Type B pancreatic cell (in vitro differentiated cells): ENCODE measurements around the gene ADAM12. TPM values are rescaled to one million over a fixed set of nuclear protein-coding genes. Genes with fewer than 3 reads are reported as not detected.

Experiments used
- DNase-seq: peaks from one replicate; pipeline ENCODE4 v3.0.0; 2021; ENCODE audit warnings: mixed read lengths; ENCODE audit not compliant: unreplicated experiment; ENCODE audit errors: extremely low spot score
- H3K27ac Mint-ChIP-seq: 2 replicates; pipeline ENCODE4 v1.8.0; 2021; ENCODE audit warnings: mild to moderate bottlenecking, mixed read lengths
- H3K27me3 Mint-ChIP-seq: 2 replicates; pipeline ENCODE4 v1.8.0; 2021; ENCODE audit warnings: mixed read lengths
- H3K36me3 Mint-ChIP-seq: 2 replicates; pipeline ENCODE4 v1.8.0; 2021; ENCODE audit warnings: mixed read lengths
- H3K4me1 Mint-ChIP-seq: one replicate; pipeline ENCODE4 v1.8.0; 2021; ENCODE audit warnings: mixed read lengths; ENCODE audit not compliant: unreplicated experiment
- H3K4me3 Mint-ChIP-seq: 2 replicates; pipeline ENCODE4 v1.8.0; 2021; ENCODE audit warnings: mild to moderate bottlenecking, mixed read lengths
- H3K9me3 Mint-ChIP-seq: 2 replicates; pipeline ENCODE4 v1.8.0; 2021; ENCODE audit warnings: mixed read lengths
- total RNA-seq: library from RNA; stranded (reverse); gene quantifications from 2 replicates; pipeline ENCODE4 v1.2.1, GENCODE V29; 2021; ENCODE audit warnings: low replicate concordance
- TF ChIP-seq, protein P1 (sequence below): fragments of 200-600 bp; sonication (generic); conservative IDR thresholded peaks from 2 replicates; pipeline ENCODE4 v1.5.0; 2021; ENCODE audit warnings: antibody characterized with exemption, mild to moderate bottlenecking

Gene ADAM12
- total RNA-seq, 1 donor from 2014 or later: 31.6 TPM

DNA sequence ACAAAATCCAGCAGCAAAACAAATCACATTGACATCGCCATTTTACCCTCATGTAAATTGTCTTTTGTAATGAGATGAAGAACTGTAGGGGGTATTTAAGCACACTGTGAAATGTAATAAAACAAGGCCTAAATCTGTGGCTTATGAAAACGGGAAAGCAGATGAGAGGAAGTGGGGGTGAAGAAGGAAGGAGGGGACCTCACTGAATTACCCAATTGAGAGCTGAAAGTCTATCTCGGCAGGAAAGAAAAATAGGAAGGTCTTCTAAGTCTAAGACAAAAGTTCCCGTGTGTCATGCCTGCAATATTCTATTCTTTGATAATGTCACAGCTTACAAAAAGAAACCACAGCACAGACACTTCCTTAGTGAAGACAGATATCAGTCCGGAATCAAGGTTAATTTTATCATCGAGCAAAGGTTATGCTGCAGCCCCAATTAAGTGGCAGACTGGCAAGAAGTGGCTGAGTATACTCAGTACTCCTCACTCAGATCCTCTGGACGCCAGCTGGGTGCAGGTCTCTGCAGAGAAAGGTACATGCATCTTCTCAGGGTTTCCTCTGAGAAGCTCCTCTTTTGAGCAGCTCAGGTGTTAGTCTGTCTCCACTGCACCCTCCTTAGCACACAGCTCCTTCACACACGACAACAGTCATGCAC lies 252.2 kb downstream of the ADAM12 start:
- Mint-ChIP-seq H3K4me1 (peaks cover 28% of the 10 kb centered on the region), H3K4me3 (no peak overlapping the region), H3K9me3 (no peaks in the 10 kb centered on the region), H3K27me3 (no peaks in the 10 kb centered on the region), H3K36me3 (peaks cover 11% of the 10 kb centered on the region), H3K27ac (no peak overlapping the region)
- DNase-seq: no peak
- TF ChIP-seq, protein P1, sequence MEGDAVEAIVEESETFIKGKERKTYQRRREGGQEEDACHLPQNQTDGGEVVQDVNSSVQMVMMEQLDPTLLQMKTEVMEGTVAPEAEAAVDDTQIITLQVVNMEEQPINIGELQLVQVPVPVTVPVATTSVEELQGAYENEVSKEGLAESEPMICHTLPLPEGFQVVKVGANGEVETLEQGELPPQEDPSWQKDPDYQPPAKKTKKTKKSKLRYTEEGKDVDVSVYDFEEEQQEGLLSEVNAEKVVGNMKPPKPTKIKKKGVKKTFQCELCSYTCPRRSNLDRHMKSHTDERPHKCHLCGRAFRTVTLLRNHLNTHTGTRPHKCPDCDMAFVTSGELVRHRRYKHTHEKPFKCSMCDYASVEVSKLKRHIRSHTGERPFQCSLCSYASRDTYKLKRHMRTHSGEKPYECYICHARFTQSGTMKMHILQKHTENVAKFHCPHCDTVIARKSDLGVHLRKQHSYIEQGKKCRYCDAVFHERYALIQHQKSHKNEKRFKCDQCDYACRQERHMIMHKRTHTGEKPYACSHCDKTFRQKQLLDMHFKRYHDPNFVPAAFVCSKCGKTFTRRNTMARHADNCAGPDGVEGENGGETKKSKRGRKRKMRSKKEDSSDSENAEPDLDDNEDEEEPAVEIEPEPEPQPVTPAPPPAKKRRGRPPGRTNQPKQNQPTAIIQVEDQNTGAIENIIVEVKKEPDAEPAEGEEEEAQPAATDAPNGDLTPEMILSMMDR: no peak

GRCh38 chr10:126135177-126135576 lies 253.1 kb downstream of the ADAM12 start:
- Mint-ChIP-seq H3K36me3 (peaks cover 11% of the 10 kb centered on the region), H3K4me3 (no peak overlapping the region), H3K27me3 (no peaks in the 10 kb centered on the region), H3K4me1 (peaks cover 36% of the 10 kb centered on the region), H3K27ac (no peak overlapping the region), H3K9me3 (no peaks in the 10 kb centered on the region)
- no peak for DNase-seq
- TF ChIP-seq, protein P1: peak; percentile 21

GRCh38 chr10:126133906-126134656 lies 254.2 kb downstream of the ADAM12 start:
- Mint-ChIP-seq H3K27ac (peak overlapping the region; percentile 42), H3K4me3 (no peak overlapping the region), H3K4me1 (peaks cover 42% of the 10 kb centered on the region), H3K27me3 (no peaks in the 10 kb centered on the region), H3K9me3 (no peaks in the 10 kb centered on the region), H3K36me3 (peaks cover 11% of the 10 kb centered on the region)
- no peak for DNase-seq
- TF ChIP-seq, protein P1: no peak

DNA sequence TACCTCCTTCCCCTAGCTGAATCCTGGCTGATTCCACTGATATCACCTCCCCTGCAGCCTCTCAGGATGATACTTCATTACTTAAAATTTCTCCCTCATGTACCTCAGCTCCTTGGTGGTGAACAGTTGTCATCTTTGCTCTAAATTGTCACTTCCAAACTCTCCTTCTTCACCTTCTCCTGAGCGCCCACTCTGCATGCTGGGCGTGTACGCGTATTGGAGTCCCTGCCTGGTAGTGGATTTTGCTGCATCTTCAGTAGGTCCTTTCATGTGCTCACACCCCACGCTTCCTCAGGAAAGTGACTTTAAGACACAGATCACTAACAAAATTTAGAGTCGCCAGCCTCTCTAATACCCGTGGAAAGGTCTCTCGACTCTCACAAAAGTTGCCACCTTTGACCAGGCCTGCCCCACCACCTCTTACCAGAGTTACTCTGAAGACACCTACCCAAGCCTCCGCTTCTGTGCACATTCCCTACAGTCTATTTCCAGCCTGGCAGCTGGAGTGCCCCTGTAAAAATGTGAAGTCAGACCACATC lies 255.1 kb downstream of the ADAM12 start:
- Mint-ChIP-seq H3K36me3 (peaks cover 11% of the 10 kb centered on the region), H3K4me3 (peak overlapping the region; percentile 27), H3K9me3 (no peaks in the 10 kb centered on the region), H3K27me3 (no peaks in the 10 kb centered on the region), H3K4me1 (peaks cover 42% of the 10 kb centered on the region), H3K27ac (no peak overlapping the region)
- TF ChIP-seq, protein P1: no peak
- no peak for DNase-seq

- DNase-seq: no peak
- Mint-ChIP-seq H3K27ac (peak overlapping the region; percentile 50), H3K4me3 (no peak overlapping the region)
Observed at GRCh38 chr10:126131341-126131740, 256.9 kb downstream of the ADAM12 start.

More at GRCh38 chr10:126131341-126131740, 256.9 kb downstream of the ADAM12 start:
- Mint-ChIP-seq H3K36me3 (peaks cover 13% of the 10 kb centered on the region), H3K4me1 (peaks cover 36% of the 10 kb centered on the region), H3K27me3 (no peaks in the 10 kb centered on the region), H3K9me3 (peaks cover 3% of the 10 kb centered on the region)
- TF ChIP-seq, protein P1: no peak
